ENCODE data around the gene PREX1.

PREX1 gene

DNA sequence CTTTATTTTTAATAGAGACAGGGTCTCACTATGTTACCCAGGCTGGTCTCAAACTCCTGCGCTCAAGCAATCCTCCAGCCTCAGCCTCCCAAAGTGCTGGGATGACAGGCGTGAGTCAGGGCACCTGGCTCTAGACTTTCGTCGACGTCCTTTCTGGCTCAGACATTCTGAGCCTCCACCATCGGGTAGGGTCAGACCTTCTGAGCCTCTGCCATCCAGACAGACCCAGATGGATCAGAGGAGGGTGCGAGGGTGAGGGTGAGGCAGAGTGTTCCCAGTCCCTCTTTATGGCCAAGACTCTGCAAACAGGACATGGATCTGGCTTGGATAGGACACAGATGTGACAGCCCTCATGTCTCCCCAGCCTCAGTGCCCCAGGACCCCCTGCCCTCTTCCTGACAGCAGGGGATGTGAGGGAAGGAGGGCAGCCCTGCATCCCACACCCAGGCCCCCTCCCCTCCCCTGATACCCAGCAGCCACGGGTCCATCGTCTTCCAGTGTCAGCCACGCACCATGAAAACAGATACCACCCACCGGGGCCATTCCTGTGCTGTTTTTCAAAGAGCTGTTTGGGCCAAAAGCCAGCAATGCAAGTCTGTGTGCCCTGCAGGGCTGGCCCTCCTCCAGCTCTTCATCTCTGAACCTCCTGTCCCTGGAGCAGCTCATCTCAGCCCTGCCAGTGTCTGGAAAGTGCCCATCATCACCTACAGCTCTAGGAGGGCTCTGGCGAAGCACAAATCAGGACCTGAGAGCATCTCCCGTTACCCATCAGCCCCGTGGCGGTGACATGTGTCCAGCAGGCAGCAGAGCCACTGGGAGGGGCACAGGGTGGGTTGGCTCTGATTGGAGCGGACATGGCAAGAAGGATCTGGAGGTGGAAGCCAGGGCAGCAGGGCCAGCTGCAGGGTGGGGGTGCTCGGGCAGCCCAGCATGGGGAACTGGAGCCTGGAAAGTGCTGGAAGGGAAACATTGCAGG is 208.4 kb downstream of the PREX1 start:
- Mint-ChIP-seq H3K4me3 (no peak overlapping the region), H3K9me3 (no peaks in the 10 kb centered on the region), H3K4me1 (peaks cover 12% of the 10 kb centered on the region), H3K27me3 (no peaks in the 10 kb centered on the region), H3K27ac (no peak overlapping the region)
- ATAC-seq (no peak), DNase-seq (no peak)

DNA sequence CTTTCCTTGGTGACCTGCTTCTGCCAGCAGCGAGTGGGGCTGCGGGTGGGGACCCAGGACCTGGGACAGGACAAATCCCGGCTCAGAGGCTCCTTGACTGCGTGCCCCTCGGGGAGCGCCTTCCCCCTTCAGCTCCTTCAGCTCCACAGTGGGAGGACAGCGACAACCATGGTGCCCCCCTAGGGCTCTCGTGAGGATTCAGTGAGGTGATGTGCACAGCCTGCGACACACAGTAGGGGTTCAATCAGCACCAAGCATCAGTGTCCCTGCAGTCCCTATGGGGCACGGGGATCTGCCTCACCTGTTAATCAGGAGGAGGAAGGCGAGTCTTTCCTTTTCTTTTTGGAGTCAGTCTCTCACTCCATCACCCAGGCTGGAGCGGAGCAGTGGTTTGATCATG is 209.2 kb downstream of the PREX1 start:
- Mint-ChIP-seq H3K27ac (peak overlapping the region in 1 of 2 donors; percentile 90), H3K9me3 (no peaks in the 10 kb centered on the region), H3K4me1 (peaks cover 12% of the 10 kb centered on the region), H3K4me3 (no peak overlapping the region), H3K27me3 (no peaks in the 10 kb centered on the region)
- ATAC-seq (no peak), DNase-seq (no peak)

GRCh38 chr20:48618052-48618451 is 209.7 kb downstream of the PREX1 start:
- no peaks in the 10 kb centered on the region for H3K27me3 Mint-ChIP-seq
- peak overlapping the region in 1 of 2 donors; percentile 90 for H3K27ac Mint-ChIP-seq
- peaks cover 12% of the 10 kb centered on the region for H3K4me1 Mint-ChIP-seq
- H3K4me3 Mint-ChIP-seq = no peak overlapping the region
- DNase-seq (no peak), ATAC-seq (no peak)
- no peaks in the 10 kb centered on the region for H3K9me3 Mint-ChIP-seq

- Mint-ChIP-seq H3K4me3 (no peak overlapping the region), H3K9me3 (no peaks in the 10 kb centered on the region), H3K27ac (no peak overlapping the region), H3K27me3 (no peaks in the 10 kb centered on the region), H3K4me1 (peaks cover 12% of the 10 kb centered on the region)
- DNase-seq = no peak
- no peak for ATAC-seq
Measured at GRCh38 chr20:48617481-48617880, 210.3 kb downstream of the PREX1 start.

GRCh38 chr20:48616481-48616880 is 211.3 kb downstream of the PREX1 start:
- no peak overlapping the region for H3K4me3 Mint-ChIP-seq
- DNase-seq (no peak), ATAC-seq (no peak)
- H3K27ac Mint-ChIP-seq = peak overlapping the region in 1 of 2 donors; percentile 68
- peaks cover 12% of the 10 kb centered on the region for H3K4me1 Mint-ChIP-seq
- no peaks in the 10 kb centered on the region for H3K9me3 Mint-ChIP-seq
- no peaks in the 10 kb centered on the region for H3K27me3 Mint-ChIP-seq

DNA sequence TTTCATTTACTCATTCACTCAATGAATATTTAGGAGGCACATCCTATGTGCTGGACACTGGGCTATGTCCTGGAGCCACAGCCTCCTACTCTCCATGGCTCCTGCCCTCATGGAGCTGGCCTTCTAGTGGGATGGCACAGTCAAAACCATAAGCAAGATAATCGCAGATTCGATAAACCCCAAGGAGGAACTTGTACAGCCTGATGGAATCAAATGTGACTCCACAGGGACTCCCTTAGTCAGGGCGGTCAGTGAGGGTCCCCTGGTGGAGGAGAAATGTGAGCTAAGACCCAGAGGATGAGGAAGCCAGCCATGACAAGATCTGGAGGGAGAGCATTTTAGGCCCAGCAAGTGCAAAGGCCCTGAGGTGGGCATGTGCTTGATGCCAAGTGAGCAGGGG is 211.9 kb downstream of the PREX1 start:
- Mint-ChIP-seq H3K4me3 (no peak overlapping the region), H3K9me3 (no peaks in the 10 kb centered on the region), H3K4me1 (peaks cover 7% of the 10 kb centered on the region), H3K27ac (peak overlapping the region in 1 of 2 donors; percentile 91), H3K27me3 (no peaks in the 10 kb centered on the region)
- DNase-seq = no peak
- ATAC-seq = no peak

- no peak overlapping the region for H3K27ac Mint-ChIP-seq
- DNase-seq = no peak
- ATAC-seq = no peak
- no peaks in the 10 kb centered on the region for H3K9me3 Mint-ChIP-seq
- H3K4me1 Mint-ChIP-seq = peaks cover 13% of the 10 kb centered on the region
- H3K27me3 Mint-ChIP-seq = no peaks in the 10 kb centered on the region
- H3K4me3 Mint-ChIP-seq = no peak overlapping the region
Measured at GRCh38 chr20:48614593-48615274, 213.1 kb downstream of the PREX1 start.

DNA sequence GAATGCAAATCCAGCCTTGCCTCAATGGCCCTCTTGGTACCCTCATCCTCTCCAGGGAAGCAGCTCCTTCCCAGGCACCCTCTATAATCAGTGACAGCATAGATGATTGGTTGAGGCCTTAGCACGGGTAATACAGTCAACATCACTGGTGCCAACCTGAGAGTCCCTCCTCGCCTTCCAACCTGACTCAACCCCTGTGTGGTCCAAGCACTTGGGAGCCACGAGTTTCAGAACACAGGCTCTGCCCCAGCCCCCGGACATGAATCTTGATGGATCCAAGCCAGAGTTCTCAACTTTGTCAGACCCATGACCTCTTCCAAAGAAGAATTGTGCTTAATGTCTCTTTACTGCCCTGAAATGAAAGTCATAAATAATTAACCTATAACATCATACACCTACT is 213.9 kb downstream of the PREX1 start:
- Mint-ChIP-seq H3K4me3 (no peak overlapping the region), H3K27me3 (no peaks in the 10 kb centered on the region), H3K4me1 (peaks cover 21% of the 10 kb centered on the region), H3K9me3 (no peaks in the 10 kb centered on the region), H3K27ac (no peak overlapping the region)
- DNase-seq (no peak), ATAC-seq (no peak)

DNA sequence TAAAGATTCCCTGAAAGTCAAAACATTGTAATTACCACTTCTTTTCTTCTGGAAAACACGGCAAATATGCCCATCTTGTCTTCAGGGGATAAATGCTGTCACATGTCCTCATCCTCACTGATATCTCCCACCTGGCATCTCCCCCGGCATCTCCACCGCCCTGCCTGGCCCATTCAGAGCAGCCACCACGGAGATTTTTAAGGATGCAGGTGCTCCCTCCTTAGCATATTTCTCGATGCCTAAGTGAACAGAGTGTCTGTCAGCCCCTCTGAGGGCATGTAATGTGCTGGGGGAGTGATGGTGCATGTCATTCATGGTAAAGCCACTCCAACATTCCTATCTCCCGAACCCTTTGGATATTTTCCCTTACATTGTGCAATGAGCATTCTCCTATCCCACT is 215.5 kb downstream of the PREX1 start:
- ATAC-seq = no peak
- Mint-ChIP-seq H3K27ac (no peak overlapping the region), H3K4me3 (no peak overlapping the region), H3K27me3 (no peaks in the 10 kb centered on the region), H3K9me3 (no peaks in the 10 kb centered on the region), H3K4me1 (peaks cover 24% of the 10 kb centered on the region)
- peak in 1 of 2 donors; percentile 2 for DNase-seq

- H3K4me3 Mint-ChIP-seq = no peak overlapping the region
- no peak for ATAC-seq
- H3K9me3 Mint-ChIP-seq = no peaks in the 10 kb centered on the region
- peak overlapping the region in 1 of 2 donors; percentile 62 for H3K27ac Mint-ChIP-seq
- H3K4me1 Mint-ChIP-seq = peaks cover 24% of the 10 kb centered on the region
- H3K27me3 Mint-ChIP-seq = peaks cover 7% of the 10 kb centered on the region
- DNase-seq = no peak
Measured at GRCh38 chr20:48610996-48611395, 216.8 kb downstream of the PREX1 start.

GRCh38 chr20:48609491-48609978 is 218.3 kb downstream of the PREX1 start:
- peak overlapping the region; percentile 36 to 39 for H3K27ac Mint-ChIP-seq

DNA sequence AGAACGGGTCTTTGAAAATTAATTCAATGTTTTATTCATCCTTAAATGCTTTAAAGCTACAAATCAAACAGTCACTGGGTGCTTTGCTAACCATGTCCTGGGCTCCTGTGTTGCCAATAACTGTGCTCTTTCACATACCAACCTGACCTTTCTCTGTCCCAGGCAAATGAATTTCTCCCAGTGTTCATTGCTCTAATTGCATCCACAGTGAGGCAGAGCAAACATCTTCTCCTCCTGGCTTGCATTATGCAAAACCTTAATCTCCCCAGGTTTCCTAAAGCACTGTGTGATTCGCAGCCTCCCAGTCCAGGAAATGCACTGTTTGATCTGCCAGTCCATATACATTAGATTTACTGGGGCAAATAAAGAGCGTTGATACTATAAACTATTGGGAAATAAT is 219.0 kb downstream of the PREX1 start:
- ATAC-seq (no peak), DNase-seq (no peak)
- Mint-ChIP-seq H3K4me1 (peaks cover 24% of the 10 kb centered on the region), H3K27ac (no peak overlapping the region), H3K27me3 (peaks cover 7% of the 10 kb centered on the region), H3K9me3 (no peaks in the 10 kb centered on the region), H3K4me3 (no peak overlapping the region)

More at GRCh38 chr20:48609491-48609978, 218.3 kb downstream of the PREX1 start:
- Mint-ChIP-seq H3K4me3 (peak overlapping the region in 1 of 2 donors; percentile 45), H3K27me3 (peaks cover 7% of the 10 kb centered on the region), H3K4me1 (peaks cover 24% of the 10 kb centered on the region), H3K9me3 (no peaks in the 10 kb centered on the region)
- ATAC-seq (peak; percentile 99), DNase-seq (no peak)

DNA sequence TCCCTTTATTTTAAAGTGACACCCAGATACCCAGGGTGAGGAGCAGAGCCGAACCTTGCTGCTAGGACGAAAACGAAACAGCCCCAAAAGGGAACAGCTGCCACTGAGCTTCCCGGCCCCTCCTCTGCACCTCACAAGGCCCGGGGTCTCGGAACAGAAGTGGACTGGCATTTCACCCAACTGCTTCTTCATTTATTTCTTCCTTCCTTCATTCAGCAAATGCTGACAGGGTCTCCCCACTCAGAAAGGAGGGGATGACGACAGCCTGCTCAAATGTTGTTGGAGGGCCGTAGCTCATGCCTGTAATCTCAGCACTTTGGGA is 220.3 kb downstream of the PREX1 start:
- peak overlapping the region in 1 of 2 donors; percentile 86 for H3K27ac Mint-ChIP-seq
- H3K4me1 Mint-ChIP-seq = peaks cover 24% of the 10 kb centered on the region
- H3K4me3 Mint-ChIP-seq = no peak overlapping the region
- no peaks in the 10 kb centered on the region for H3K9me3 Mint-ChIP-seq
- ATAC-seq (no peak), DNase-seq (no peak)
- peaks cover 7% of the 10 kb centered on the region for H3K27me3 Mint-ChIP-seq

GRCh38 chr20:48606841-48607543 is 220.8 kb downstream of the PREX1 start:
- ATAC-seq (no peak), DNase-seq (no peak)
- peak overlapping the region in 1 of 2 donors; percentile 86 for H3K27ac Mint-ChIP-seq
- H3K27me3 Mint-ChIP-seq = peaks cover 7% of the 10 kb centered on the region
- peaks cover 24% of the 10 kb centered on the region for H3K4me1 Mint-ChIP-seq
- no peaks in the 10 kb centered on the region for H3K9me3 Mint-ChIP-seq
- H3K4me3 Mint-ChIP-seq = no peak overlapping the region

DNA sequence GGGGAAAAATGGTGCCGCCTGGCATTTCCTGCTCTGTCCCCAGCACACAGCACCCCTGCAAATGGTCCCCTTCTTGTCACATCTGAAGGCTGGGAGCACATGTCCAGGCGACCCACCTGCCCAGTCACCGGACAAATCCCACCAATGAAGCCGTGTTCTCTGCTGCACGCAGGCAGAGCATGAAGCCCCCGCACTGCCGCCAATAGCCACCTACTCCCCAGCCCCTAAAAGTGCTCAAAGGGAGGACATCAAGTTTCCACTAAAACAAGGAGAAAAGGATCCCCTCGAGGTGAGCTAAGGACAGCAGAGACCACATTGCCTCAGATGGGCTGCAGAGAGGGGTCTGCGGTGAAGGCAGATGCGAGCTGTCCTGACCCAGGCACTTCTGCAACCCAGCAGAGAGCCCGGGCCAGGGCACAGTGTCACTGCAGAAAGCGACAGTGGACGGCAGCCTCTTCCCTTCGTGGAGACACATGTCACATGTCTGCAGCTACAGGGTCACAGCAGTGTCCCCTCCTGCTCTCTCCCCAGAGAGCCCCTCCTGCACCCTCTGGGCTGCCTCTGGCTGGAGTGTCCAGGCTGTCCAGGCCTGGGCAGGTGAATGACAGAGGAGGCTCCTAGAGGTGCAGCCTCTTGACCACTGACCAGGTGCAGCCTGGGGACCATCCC is 221.5 kb downstream of the PREX1 start:
- Mint-ChIP-seq H3K4me3 (no peak overlapping the region), H3K27me3 (peaks cover 7% of the 10 kb centered on the region), H3K27ac (no peak overlapping the region), H3K4me1 (peaks cover 24% of the 10 kb centered on the region), H3K9me3 (no peaks in the 10 kb centered on the region)
- DNase-seq (no peak), ATAC-seq (no peak)

Data from stimulated activated naive CD8-positive, alpha-beta T cell treated with anti-CD3 and anti-CD28 coated beads, Interleukin-15, amount 100 ng/mL, for 72 hours (primary cell).